Testis (tissue), 3 donors: ENCODE measurements around the gene MATK. TPM values are rescaled to one million over a fixed set of nuclear protein-coding genes. Genes with fewer than 3 reads are reported as not detected.

Source experiments
- DNase-seq: peaks from one replicate; pipeline ENCODE4 v3.0.0-alpha.2; 2019
- H3K27ac ChIP-seq, 2 donors: fragments of 200-600 bp; sonication (generic); one replicate each; pipeline ENCODE4 v1.5.1; 2019
- H3K27me3 ChIP-seq: fragments of 200-600 bp; sonication (generic); one replicate; pipeline ENCODE4 v1.5.1; 2019
- H3K36me3 ChIP-seq: fragments of 200-600 bp; sonication (generic); one replicate; pipeline ENCODE4 v1.5.1; 2017; ENCODE audit warnings: low read depth; ENCODE audit errors: missing control alignments
- H3K4me1 ChIP-seq: fragments of 200-600 bp; sonication (generic); one replicate; pipeline ENCODE4 v1.5.1; 2019
- H3K4me3 ChIP-seq, 2 donors: fragments of 200-600 bp; sonication (generic); one replicate each; pipeline ENCODE4 v1.5.1; 2017 to 2019
- H3K9me3 ChIP-seq: fragments of 200-600 bp; sonication (generic); one replicate; pipeline ENCODE4 v1.5.1; 2017
- CTCF ChIP-seq, 3 experiments: fragments of 450-650 bp in 2 of 3; fragments of 200-600 bp in 1 of 3; sonication (generic) in 1 of 3; IDR thresholded peaks; one replicate each; pipeline ENCODE4 v1.5.1; 2016 to 2019; ENCODE audit warnings: antibody characterized with exemption in 3 of 3, mild to moderate bottlenecking in 2 of 3, moderate library complexity in 1 of 3
- POLR2A ChIP-seq: fragments of 450-650 bp; IDR thresholded peaks from one replicate; pipeline ENCODE4 v1.6.1; 2017; ENCODE audit warnings: antibody characterized with exemption, mild to moderate bottlenecking, moderate library complexity
- WGBS, 2 donors: methylation state at CpG; one replicate each; pipeline ENCODE4 v1.1.5; 2018; 5-methylcytosine and 5-hydroxymethylcytosine counted together
- intact Hi-C: fragments of 100-400 bp; cut with DNase I; formaldehyde crosslinking; loops from one replicate; pipeline ENCODE4 v1.15.1; 2023; ENCODE audit warnings: low total_unique reads
- polyA plus RNA-seq: library from polyadenylated mRNA; stranded (reverse); fragments of 350-450 nt; fragmentation: Illumina TruSeq; extraction: RNeasy Lipid Tissue Mini Kit (QIAGEN cat#74804); gene quantifications from one replicate; pipeline ENCODE4 v1.2.3, GENCODE V29; 2014; ENCODE audit warnings: low read depth, low replicate concordance; ENCODE audit not compliant: insufficient read depth
- total RNA-seq, 2 donors: library from RNA; depleted of rRNA; stranded (reverse); fragments of >200 nt; gene quantifications; one replicate each; pipeline ENCODE4 v1.2.3, GENCODE V29; 2016

MATK gene
- total and polyA plus RNA-seq, 3 donors from 2014 or later: 6.0 to 10.1 (median 10.1) TPM

GRCh38 chr19:3826163-3826562, 40.0 kb upstream of the MATK start:
- Histone ChIP-seq H3K4me1 (no peaks in the 10 kb centered on the region), H3K4me3 (no peak overlapping the region), H3K9me3 (no peaks in the 10 kb centered on the region), H3K27ac (no peak overlapping the region), H3K27me3 (no peaks in the 10 kb centered on the region), H3K36me3 (no peaks in the 10 kb centered on the region)
- 73 to 74% methylated on average over 12 of the region's 12 CpGs for WGBS, 2 donors
- intact Hi-C loops: no loop called here
- TF ChIP-seq CTCF (IDR thresholded peaks at IDR 0.05) (no peak), POLR2A (no peak)
- no peak for DNase-seq

GRCh38 chr19:3825286-3825956, 39.2 kb upstream of the MATK start:
- Histone ChIP-seq H3K9me3 (no peaks in the 10 kb centered on the region), H3K27me3 (no peaks in the 10 kb centered on the region), H3K4me1 (no peaks in the 10 kb centered on the region), H3K27ac (no peak overlapping the region), H3K36me3 (no peaks in the 10 kb centered on the region), H3K4me3 (no peak overlapping the region)
- intact Hi-C loops: no loop called here
- WGBS, 2 donors: 77 to 84% methylated on average over 26 to 32 of the region's 32 CpGs
- no peak for DNase-seq
- TF ChIP-seq CTCF (IDR thresholded peaks at IDR 0.05) (no peak), POLR2A (no peak)

- WGBS, 2 donors: 79 to 82% methylated on average over 9 to 10 of the region's 10 CpGs
- TF ChIP-seq CTCF (IDR thresholded peaks at IDR 0.05) (no peak), POLR2A (no peak)
- Histone ChIP-seq H3K9me3 (no peaks in the 10 kb centered on the region), H3K27ac (no peak overlapping the region), H3K36me3 (no peaks in the 10 kb centered on the region), H3K27me3 (no peaks in the 10 kb centered on the region), H3K4me3 (no peak overlapping the region), H3K4me1 (no peaks in the 10 kb centered on the region)
- DNase-seq: no peak
- intact Hi-C loops: no loop called here
Measured at GRCh38 chr19:3823350-3823713, 37.2 kb upstream of the MATK start.

- no peaks in the 10 kb centered on the region for H3K36me3 ChIP-seq
- TF ChIP-seq CTCF (IDR thresholded peaks at IDR 0.05) (no peak), POLR2A (no peak)
- 89 to 94% methylated on average over 10 to 26 of the region's 26 CpGs for WGBS, 2 donors
- intact Hi-C loops: no loop called here
- no peak for DNase-seq
- no peak overlapping the region for H3K4me3 ChIP-seq
- H3K9me3 ChIP-seq: no peaks in the 10 kb centered on the region
- H3K4me1 ChIP-seq: no peaks in the 10 kb centered on the region
- H3K27me3 ChIP-seq: no peaks in the 10 kb centered on the region
- no peak overlapping the region for H3K27ac ChIP-seq
Measured at GRCh38 chr19:3822683-3823349, 36.6 kb upstream of the MATK start.
